Ecto neural progenitor cell (in vitro differentiated cells): ENCODE results near the gene AIRE.

Experiments used
- DNase-seq: peaks from one replicate; pipeline ENCODE4 v3.0.0-alpha.2; 2018; ENCODE audit warnings: low spot score

The AIRE gene

DNA sequence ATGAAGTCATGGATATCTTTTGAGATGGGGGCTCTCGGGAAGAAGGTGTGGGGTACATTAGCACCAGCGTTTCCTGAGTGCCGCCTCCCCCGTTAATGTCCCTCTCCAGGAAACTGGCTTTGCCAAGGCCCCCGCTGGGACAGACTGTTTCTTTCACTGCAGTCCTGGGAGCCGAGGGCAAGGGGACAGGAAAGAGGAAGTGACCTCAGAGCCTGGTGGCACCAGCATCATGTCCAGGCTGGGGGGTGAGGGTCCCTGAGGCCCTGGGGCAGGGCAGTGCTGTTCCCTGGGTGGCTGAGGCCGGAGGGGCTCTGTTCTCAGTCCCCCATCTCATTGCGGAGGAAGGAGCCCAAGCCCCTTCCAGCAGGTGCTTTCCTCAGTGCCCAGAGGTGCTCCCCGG lies 20.0 kb downstream of the AIRE start:
- DNase-seq, result no peak

DNA sequence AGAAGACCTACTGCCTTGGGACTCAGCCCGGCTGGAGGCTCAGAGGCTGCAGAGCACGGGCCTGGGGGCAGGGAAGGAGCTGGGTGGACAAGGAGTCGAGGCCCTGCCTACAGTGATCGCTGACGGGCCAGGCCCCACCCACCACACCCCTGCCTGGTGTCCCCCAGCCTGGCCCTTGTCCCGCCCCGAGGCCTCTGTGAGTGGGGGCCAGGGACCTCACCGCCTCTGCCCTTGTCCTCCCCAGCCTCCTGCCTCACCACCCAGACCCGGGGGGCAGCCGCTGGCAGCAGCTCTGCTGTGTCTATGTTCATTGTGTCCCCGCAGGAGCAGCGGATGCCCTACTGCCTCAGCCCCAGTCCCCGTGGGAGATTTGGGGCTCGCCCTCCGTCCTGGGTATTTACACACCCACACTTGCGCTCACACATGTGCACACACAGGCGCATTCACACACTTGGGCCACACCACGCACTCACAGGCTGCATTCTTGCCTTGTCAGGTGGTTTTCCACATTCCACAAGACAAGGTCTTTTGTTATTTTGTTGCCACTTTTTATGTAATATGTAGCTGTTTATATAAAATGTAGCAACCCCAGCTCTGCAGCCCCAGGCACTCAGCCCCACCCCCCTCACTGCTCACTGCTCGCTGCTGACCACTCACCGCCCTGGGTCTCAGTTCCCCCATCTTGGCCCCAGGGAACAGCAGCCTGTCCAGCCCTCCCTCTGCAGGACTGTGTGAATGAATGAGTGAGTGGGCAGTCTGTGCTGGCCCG lies 21.4 kb downstream of the AIRE start:
- no peak for DNase-seq

DNA sequence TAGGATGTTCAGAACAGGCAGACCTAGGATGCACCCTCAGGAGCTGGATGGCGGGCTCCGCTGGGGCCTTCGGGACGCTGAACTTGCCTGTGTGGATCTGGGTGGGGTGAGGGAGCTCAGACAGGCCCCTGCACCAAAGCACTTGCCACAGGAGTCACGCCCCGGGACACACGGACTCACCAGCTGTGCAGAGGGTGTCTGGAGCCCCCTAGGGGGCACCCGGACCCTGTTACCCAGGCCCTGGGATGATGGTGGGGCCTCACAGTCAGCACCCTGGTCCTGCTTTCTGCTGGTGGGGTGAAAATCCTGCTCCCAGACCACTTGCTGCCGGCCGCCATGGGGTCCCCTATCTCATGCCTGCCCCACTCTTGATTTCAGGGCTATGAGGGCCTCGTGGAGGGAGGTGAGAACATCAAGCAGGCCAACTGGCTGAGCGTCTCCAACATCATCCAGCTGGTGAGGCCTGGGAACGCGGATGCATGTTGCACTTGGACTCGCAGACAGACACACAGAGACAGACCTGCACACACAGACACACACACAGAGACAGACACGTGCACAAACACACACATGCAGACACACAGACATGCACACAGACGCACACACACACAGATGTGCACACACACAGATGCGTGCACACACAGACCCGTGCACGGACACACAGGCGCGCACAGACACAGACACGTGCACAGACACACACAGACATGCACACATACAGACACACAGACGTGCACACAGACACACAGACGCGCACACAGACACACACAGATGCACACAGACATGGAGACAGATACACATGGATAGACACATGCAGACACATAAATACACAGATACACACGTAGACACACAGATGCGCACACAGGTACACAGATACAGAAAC lies 25.2 kb downstream of the AIRE start:
- no peak for DNase-seq

DNA sequence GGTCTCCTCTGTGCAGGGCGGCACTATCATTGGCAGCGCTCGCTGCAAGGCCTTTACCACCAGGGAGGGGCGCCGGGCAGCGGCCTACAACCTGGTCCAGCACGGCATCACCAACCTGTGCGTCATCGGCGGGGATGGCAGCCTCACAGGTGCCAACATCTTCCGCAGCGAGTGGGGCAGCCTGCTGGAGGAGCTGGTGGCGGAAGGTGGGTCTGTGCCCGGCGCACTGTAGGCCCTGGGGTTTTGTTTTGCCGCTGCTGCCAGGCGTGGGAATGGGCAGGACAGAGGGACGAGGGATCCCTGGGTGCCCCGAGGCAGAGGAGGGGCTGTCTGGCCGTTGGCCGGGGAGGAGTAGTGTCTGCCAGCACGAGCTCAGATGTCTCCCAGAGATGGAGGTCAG lies 26.4 kb downstream of the AIRE start:
- DNase-seq, result no peak

DNA sequence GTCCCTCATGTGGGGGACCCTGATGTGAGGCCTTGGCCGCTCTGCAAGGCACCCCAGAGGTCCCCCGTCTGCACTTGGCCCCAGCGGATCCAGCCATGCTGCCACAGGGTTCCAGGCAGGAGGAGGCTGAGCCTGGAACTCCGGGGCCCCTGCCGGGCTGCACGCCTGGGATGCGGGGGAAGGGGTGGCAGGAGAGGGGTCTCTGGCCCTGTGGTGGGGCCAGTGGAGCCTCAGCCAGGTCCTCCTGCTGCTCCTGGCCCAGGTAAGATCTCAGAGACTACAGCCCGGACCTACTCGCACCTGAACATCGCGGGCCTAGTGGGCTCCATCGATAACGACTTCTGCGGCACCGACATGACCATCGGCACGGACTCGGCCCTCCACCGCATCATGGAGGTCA lies 27.0 kb downstream of the AIRE start:
- DNase-seq, result no peak

DNA sequence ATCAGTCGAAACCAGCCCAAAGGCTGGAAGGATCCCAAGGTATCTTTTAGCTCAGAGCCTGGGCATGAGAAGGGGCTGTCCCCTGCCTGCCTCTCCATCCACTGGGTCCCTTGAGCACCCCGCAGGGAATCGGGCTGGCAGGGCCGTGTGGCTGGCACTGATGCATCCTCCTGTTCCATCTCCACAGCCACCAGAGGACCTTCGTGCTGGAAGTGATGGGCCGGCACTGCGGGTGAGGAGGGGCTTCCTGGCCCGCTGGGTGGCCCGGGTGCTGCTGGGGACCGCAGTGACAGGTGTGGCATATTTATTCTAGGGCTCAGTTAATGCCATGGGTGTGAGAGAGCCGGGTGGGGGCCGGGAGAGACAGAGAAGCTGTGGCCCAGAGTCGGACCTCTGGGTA lies 27.8 kb downstream of the AIRE start:
- DNase-seq, result no peak

DNA sequence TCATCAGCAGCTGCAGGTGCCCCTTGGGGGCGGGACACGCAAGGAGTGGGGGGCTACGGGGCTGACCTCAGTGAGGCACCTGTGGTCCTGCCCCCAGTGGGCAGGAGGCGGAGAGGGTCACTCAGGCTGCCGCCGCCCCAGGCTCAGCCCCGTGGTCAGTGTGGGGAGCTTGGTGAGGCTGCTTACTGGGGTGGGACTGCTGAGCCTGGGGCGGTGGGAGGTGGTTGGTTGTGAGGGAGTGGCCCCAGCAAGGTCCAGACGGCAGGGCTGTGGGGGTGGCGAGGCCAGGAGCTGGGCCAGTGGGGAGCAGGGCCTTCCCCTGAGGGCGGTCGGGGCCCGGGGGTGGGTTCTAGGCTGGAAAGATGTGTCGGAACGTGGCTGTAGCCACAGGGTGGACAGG lies 28.5 kb downstream of the AIRE start:
- DNase-seq, result no peak

DNA sequence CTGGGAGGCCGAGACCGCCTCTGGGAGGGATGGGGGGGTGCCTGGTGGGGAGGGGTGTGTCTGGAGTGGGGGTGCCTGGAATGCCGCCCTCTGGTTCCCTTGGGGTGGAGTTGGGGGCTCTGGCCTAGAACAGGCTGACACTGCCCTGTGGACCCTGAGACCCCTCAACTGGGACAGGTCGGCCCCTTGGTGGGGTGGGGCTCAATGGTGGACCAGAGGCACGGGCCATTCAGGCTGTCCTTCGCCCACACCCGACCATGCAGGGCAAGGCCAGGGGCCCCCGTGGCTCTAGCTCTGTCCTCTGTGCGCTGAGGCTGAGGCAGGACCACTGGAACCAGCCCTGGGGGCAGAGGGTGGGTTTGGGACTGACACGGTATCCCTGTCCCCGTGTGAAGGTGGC lies 28.9 kb downstream of the AIRE start:
- no peak for DNase-seq

DNA sequence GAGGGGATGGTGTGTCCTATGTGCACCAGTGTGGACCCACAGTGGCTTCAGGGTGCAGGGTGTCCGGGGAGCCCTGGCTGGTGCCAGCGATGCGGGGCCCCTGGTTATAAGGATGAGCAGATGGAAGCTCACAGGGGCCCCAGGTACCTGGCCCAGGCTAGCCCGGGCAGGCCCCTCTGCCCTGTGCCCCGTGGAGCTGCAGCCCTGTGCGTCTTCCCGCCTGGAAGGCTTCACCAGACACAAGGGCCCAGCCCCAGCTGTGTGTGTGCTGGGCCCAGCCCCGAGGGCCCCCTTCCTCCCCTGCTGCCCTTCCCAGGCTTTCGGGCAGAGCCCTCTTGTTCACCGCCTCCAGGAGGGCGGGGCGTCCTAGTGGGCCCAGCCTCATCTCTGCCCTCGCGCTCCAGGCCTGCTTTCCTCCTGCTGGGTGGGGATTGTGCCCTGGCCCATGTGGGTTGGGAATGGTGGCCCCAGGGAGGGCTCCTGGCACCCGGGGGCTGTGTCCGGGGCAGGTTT lies 30.1 kb downstream of the AIRE start:
- no peak for DNase-seq

DNA sequence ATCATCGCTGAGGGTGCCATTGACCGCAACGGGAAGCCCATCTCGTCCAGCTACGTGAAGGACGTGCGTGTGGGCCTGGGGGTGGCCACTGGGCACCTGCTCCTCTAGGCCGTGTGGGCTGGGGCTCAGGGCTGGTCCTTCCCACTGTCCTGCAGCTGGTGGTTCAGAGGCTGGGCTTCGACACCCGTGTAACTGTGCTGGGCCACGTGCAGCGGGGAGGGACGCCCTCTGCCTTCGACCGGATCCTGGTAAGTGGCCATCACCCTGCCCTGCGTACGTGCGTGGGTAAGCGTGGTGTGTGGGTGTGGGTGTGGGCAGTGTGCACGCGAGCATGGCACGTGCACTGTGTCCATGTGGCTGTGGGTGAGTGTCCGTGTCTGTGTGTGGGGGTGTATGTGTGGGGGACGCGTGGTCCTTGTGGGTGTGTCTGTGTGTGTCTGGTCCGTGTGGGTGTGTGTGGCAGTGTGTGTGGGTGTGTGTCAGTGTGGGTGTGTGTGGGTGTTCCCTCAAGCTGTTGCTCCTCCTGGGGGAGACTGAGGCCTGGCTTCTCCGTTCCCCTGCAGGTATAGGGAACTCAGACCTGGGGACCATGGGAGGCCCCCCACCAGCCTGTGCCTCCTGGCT lies 30.7 kb downstream of the AIRE start:
- DNase-seq, result no peak

DNA sequence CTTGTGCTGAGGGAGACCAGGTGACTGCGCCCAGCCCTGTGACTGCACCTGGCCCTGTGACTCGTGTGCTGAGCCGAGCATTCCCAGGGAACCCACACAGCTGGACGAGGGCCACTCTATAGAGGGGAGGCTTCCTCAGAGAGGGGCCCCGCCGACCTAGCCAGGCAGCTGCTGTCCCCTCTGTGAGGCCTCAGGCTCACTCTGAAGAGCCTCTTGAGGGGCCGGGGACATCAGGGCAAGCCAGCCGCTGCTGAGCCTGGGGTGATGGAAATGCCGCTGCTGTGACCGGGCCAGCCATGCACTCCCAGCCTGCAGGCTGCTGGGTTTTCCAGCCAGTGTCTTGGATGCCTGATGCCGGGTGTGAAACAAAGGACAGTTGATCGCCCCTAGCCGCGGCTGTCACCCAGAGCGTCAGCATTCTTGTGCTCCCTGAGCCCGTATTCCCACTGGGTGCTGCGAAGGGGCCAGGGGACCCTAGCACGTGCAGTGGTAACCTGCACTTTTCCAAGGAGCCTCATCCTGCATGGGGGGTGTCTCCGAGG lies 31.6 kb downstream of the AIRE start:
- no peak for DNase-seq

DNA sequence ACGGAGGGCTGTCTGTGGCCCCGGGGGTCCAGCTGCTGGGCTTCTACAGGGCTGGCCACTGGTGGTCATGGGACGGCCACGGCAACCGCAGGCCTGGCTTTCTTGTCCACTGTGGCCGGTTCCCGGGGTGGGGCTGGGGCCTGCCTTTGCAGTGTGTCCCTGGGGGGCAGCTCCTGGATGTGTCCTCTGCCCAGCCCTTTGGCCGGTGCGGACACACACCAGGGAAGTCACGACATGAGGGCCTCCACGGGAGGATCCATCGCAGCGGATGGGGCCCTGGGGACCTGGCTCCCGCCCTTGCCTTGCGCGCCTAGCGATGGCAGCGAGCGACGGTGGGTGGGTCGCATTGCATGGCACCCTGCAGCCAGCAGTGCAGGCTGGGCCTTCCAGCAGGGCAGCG lies 32.2 kb downstream of the AIRE start:
- no peak for DNase-seq

DNA sequence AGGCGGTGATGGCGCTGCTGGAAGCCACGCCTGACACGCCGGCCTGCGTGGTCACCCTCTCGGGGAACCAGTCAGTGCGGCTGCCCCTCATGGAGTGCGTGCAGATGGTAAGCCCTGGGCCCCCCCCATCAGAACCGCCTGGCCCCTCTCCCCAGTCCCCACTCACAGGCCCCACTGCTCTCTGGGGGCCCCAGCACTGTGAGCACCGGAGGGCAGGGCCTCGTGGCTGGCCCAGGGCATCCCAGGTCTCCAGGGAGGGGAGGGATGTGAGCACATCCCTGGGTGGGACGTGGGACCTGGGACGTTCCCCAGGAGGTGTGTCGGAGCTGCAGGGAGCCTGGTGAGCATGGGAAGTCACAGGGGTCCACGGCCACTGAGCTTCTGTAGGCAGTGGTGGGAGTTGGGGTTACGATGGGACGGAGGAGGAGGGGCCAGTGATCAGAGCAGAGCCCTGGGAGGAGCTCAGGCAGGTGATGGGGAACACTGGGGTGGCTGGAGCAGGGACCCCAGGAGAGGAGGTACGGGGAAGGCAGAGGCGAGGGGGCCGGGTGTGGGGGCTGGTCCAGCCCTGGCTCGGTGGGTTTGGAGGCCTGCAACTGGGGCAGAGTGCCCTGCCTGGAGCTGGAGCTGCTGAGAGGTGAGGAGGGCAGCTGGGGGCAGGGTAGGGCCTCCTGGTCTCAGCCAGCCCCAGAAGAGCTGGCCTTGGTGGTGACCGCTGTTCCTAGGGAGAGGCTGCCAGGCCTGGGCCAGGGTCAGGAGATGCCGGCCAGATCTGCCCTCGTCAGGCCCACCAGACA lies 33.0 kb downstream of the AIRE start:
- DNase-seq, result no peak

DNA sequence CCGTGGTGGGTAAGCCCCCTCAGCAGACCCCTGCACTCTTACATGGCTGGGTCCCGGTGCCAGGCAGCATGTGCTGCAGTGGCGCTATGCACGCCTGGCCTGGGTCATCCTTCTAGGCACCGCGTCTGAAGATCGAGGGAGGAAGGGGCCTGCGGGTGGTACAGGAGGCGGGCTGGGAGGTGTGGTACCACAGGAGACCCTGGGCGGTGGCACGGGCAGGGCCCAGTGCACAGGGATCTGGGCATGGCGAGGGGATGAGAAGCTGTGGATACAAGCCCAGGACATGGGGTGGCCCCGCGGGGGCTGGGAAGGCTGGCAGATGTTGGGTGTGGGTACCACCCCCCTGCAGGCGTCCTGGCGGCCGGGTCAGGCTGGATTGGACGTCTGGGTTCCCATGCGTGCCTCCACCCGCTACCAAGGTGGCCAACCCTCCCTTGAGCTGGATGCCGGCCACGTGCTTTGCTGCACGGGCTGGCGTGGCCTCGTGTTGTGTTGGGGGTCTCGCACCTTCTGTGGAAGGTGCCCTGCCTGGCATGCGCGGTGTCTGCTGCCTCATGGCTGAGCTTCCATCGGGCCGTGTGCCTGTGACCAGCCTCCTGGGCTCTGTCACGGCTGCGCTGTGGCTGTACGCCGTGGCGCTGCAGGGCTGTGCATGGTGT lies 33.9 kb downstream of the AIRE start:
- no peak for DNase-seq

DNA sequence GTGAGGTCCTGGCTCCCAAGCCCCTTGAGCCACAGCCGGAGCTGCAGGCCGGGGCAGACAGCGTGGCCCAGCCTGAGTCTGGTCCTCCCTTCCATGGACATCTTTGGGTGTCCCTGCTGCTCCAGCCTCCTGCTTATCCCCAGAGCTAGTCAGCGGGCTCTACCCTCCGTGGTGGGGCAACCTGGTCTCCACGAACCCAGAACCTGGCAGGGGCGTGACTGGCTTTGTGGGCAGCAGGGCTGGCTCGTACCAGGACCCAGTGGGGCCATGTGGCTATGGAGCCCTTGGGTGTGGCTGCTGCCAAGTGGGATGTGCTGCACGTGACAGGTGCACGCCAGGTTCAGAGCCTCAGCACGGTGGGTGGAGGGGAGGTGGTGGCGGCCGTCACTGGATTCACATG lies 35.2 kb downstream of the AIRE start:
- no peak for DNase-seq

DNA sequence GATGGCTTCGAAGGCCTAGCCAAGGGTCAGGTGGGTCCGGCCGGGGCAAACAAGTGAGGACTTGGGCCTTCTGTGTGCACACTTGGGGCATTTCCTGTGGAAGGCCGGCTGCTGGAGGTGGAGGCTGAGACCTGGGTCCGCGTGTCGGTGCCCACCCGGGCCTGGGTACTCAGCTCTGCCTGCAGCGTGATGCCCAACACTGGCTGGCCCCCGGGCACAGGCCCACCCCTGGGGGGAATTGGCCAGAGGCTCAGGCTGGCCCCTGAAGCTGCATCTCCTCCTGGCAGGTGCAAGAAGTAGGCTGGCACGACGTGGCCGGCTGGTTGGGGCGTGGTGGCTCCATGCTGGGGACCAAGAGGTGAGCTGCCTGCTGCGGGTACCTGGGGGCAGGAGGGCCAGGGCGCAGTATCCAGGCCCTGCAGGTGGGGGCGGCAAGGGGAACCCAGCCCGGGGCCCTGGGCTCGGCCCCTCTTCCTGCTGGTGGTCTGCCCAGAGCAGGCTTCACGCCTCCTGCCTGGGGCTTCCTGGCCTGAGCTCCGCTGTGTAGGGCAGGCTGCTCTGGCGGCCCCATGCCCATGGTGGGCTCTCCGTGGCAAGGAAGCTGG lies 36.3 kb downstream of the AIRE start:
- no peak for DNase-seq

DNA sequence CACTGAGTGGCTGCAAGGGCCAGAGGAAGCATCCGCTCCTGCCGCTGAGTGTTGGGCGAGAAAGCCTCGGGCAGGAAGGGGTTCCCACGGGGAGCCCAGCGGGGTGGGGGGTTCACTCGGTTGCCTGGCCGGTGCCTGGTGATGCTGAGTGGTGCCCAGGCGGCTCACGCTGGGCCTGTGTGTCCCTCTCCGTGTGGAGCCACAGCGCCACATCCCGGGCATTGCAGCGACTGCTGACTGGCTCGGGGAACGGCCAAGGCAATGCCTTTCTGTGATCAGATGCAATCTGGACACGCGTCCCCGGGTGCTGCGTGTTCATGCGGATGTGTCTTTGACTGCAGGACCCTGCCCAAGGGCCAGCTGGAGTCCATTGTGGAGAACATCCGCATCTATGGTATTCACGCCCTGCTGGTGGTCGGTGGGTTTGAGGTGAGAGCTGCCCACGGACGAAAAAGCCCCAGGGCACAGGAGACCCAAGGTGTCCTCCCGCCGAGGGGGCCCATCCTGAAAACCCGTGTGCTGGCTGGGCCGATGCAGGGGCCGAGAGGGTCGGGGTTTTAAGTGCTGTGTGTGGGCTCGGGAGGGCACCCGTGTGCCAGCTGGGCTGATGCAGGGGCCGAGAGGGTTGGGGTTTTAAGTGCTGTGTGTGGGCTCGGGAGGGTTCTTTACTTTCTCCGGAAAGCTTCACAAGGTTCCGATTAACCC lies 37.1 kb downstream of the AIRE start:
- DNase-seq, result no peak

DNA sequence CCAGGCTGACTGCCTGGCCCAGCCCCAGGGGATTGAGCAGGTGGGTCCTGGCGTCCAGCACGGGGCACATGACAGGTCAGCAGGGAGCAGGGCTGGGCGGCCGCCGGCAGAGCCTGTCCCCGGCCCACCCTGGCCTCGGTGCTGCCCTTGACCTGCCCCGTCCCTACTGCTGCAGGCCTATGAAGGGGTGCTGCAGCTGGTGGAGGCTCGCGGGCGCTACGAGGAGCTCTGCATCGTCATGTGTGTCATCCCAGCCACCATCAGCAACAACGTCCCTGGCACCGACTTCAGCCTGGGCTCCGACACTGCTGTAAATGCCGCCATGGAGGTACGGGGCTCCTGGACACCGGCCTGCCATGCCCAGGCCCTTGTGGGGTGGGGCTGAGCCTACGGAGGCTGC lies 37.9 kb downstream of the AIRE start:
- DNase-seq, result no peak

DNA sequence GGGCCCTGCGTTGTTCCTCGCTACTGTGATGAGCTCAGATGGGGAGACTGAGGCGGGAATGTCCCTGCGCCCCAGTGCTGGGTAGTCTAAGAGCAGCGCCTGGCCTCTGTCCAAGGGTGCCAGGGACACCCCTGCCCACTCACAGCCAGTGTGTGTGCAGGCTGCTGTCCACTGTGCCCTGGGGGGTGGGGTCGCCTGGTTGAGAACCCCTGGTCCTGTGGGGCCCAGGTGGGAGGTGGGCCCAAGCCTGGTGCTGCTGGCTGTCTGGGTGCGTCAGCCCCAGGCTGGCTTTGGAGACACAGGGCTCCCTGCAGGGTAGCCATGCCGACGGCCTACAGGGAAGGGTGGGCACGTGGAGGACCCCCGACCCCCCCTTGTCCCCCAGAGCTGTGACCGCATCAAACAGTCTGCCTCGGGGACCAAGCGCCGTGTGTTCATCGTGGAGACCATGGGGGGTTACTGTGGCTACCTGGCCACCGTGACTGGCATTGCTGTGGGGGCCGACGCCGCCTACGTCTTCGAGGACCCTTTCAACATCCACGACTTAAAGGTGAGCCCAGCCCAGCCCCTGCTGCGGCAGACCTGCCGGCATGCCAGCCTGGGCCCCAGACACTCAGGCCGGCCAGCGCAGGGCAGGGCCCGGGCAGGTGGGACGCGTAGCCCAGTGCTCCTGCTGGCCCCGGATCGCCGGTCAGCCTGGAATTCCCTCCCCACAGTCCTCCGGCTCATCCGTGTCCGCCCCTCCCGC lies 38.6 kb downstream of the AIRE start:
- no peak for DNase-seq

DNA sequence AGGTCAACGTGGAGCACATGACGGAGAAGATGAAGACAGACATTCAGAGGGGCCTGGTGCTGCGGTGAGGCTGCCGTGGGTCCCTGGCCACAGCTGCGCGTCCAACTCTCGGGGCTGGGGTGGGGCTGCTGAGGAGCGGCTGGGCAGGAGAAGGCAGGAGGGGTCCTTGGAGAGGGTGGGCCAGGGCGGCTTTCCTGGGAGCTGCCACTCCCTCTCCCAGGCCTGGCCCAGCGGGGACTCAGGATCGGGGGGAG lies 39.1 kb downstream of the AIRE start:
- DNase-seq, result no peak
